Astrocyte (in vitro differentiated cells and primary cell): ENCODE measurements around the gene DDB1. TPM values are rescaled to one million over a fixed set of nuclear protein-coding genes. Genes with fewer than 3 reads are reported as not detected.
A peak's percentile ranks its signal among the peaks of the same experiment; 100 is the strongest.

ENCODE experiments used
- DNase-seq: peaks from one replicate; pipeline ENCODE4 v3.0.0-alpha.2; 2010; ENCODE audit warnings: low read depth
- FAIRE-seq: peaks from 2 replicates; lab custom pipeline; 2011; peaks lifted over from hg19 to GRCh38; lab: Jason Lieb, UNC
- H2AFZ ChIP-seq: 2 replicates; pipeline ENCODE4 v1.6.0; 2012; ENCODE audit warnings: low read depth, low read length, inconsistent platforms
- H3K27ac ChIP-seq: 2 replicates; pipeline ENCODE4 v1.5.1; 2011; ENCODE audit warnings: low read depth, low read length, inconsistent platforms
- H3K27me3 ChIP-seq: 2 replicates; pipeline ENCODE4 v1.6.0; 2011; ENCODE audit warnings: low read length, inconsistent platforms; ENCODE audit not compliant: insufficient read depth
- H3K36me3 ChIP-seq: 2 replicates; pipeline ENCODE4 v1.5.1; 2011; ENCODE audit warnings: low read length, inconsistent platforms; ENCODE audit not compliant: insufficient read depth
- H3K4me1 ChIP-seq: 2 replicates; pipeline ENCODE4 v1.5.1; 2011; ENCODE audit warnings: low read length, inconsistent platforms; ENCODE audit not compliant: insufficient read depth
- H3K4me2 ChIP-seq: 2 replicates; pipeline ENCODE4 v1.6.0; 2012; ENCODE audit warnings: low read length, inconsistent platforms
- H3K4me3 ChIP-seq: 2 replicates; pipeline ENCODE4 v1.5.1; 2011; ENCODE audit warnings: low read depth, mild to moderate bottlenecking, low read length, inconsistent platforms; ENCODE audit not compliant: insufficient read depth
- H3K79me2 ChIP-seq: 2 replicates; pipeline ENCODE4 v1.6.0; 2012; ENCODE audit warnings: mild to moderate bottlenecking, low read length, inconsistent platforms; ENCODE audit not compliant: insufficient read depth
- H3K9ac ChIP-seq: 2 replicates; pipeline ENCODE4 v1.6.0; 2012; ENCODE audit warnings: mild to moderate bottlenecking, low read length, inconsistent platforms
- H3K9me3 ChIP-seq: 2 replicates; pipeline ENCODE4 v1.5.1; 2012; ENCODE audit warnings: low read depth, mild to moderate bottlenecking, low read length, inconsistent platforms; ENCODE audit not compliant: insufficient read depth
- H4K20me1 ChIP-seq: 2 replicates; pipeline ENCODE4 v1.6.0; 2012; ENCODE audit warnings: low read length, inconsistent platforms; ENCODE audit not compliant: insufficient read depth
- H3K27ac Mint-ChIP-seq: one replicate; pipeline ENCODE4 v1.8.0; 2021; ENCODE audit warnings: mild to moderate bottlenecking, mixed read lengths; ENCODE audit not compliant: unreplicated experiment
- H3K27me3 Mint-ChIP-seq: one replicate; pipeline ENCODE4 v1.8.0; 2021; ENCODE audit warnings: low read depth, mixed read lengths; ENCODE audit not compliant: unreplicated experiment
- H3K36me3 Mint-ChIP-seq: one replicate; pipeline ENCODE4 v1.8.0; 2021; ENCODE audit warnings: low read depth, mixed read lengths; ENCODE audit not compliant: unreplicated experiment
- H3K4me1 Mint-ChIP-seq: one replicate; pipeline ENCODE4 v1.8.0; 2021; ENCODE audit warnings: low read depth, mixed read lengths; ENCODE audit not compliant: unreplicated experiment
- H3K4me3 Mint-ChIP-seq: one replicate; pipeline ENCODE4 v1.8.0; 2021; ENCODE audit warnings: mild to moderate bottlenecking, moderate library complexity, mixed read lengths; ENCODE audit not compliant: unreplicated experiment
- H3K9me3 Mint-ChIP-seq: one replicate; pipeline ENCODE4 v1.8.0; 2021; ENCODE audit warnings: mild to moderate bottlenecking, mixed read lengths; ENCODE audit not compliant: unreplicated experiment
- EZH2 ChIP-seq: IDR thresholded peaks from 2 replicates; pipeline ENCODE4 v1.6.1; 2012; ENCODE audit warnings: mild to moderate bottlenecking, low read length, inconsistent platforms; ENCODE audit not compliant: insufficient read depth
- total RNA-seq: library from RNA; stranded (reverse); gene quantifications from 2 replicates; pipeline ENCODE4 v1.2.1, GENCODE V29; 2021
- TF ChIP-seq, protein P1 (sequence below): IDR thresholded peaks from 2 replicates; pipeline ENCODE4 v1.5.1; 2011; ENCODE audit warnings: low read depth, mild to moderate bottlenecking, inconsistent platforms, low read length, moderate library complexity; ENCODE audit not compliant: insufficient read depth

Gene DDB1
- total RNA-seq, 1 donor from 2014 or later = 251 TPM

DNA sequence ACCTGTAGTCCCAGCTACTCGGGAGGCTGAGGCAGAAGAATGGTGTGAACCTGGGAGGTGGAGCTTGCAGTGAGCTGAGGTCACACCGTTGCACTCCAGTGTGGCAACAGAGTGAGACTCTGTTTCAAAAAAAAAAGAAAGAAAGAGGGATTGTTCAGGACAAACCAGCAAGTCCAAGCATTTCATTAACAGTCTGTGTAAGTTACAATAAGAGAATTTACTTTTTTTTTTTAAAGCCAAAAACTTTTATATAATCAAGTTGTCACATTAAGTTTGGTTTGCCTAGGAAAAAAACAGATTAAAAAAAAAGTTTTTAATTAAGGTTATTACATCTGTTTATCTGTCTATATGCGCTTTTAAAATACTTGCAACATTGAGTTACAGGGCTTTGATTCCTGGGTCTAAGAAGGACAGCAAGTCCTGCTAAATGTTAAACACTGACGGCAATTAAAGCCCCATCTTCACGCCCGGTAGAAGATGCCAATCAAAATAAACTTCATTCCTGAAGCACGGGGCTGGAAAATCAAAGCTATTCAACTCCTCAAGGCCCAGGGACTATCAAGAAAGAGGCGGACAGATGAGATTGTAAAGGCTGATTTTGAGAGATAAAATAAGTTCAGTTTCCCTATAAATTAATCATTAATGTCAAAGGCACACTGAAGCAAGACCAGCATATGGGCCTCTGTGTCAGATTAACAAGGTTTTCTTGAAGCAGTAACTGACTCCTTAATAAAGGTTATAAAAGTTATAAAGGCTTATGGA is 39.9 kb upstream of the DDB1 start:
- no peaks in the 10 kb centered on the region for H3K79me2 ChIP-seq
- no peak overlapping the region for H3K4me2 ChIP-seq
- peaks cover 18% of the 10 kb centered on the region for H3K36me3 ChIP-seq
- H4K20me1 ChIP-seq = no peaks in the 10 kb centered on the region
- H3K27ac ChIP-seq = no peak overlapping the region
- TF ChIP-seq, protein P1, sequence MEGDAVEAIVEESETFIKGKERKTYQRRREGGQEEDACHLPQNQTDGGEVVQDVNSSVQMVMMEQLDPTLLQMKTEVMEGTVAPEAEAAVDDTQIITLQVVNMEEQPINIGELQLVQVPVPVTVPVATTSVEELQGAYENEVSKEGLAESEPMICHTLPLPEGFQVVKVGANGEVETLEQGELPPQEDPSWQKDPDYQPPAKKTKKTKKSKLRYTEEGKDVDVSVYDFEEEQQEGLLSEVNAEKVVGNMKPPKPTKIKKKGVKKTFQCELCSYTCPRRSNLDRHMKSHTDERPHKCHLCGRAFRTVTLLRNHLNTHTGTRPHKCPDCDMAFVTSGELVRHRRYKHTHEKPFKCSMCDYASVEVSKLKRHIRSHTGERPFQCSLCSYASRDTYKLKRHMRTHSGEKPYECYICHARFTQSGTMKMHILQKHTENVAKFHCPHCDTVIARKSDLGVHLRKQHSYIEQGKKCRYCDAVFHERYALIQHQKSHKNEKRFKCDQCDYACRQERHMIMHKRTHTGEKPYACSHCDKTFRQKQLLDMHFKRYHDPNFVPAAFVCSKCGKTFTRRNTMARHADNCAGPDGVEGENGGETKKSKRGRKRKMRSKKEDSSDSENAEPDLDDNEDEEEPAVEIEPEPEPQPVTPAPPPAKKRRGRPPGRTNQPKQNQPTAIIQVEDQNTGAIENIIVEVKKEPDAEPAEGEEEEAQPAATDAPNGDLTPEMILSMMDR = no peak
- no peak for TF ChIP-seq EZH2
- H3K4me3 Mint-ChIP-seq = no peak overlapping the region
- peaks cover 2% of the 10 kb centered on the region for H3K9me3 ChIP-seq
- FAIRE-seq (no peak), DNase-seq (no peak)
- H3K4me1 Mint-ChIP-seq = peaks cover 24% of the 10 kb centered on the region
- H3K27me3 ChIP-seq = no peaks in the 10 kb centered on the region
- peaks cover 11% of the 10 kb centered on the region for H3K4me1 ChIP-seq
- no peak overlapping the region for H3K27ac Mint-ChIP-seq
- no peak overlapping the region for H3K4me3 ChIP-seq
- peaks cover 11% of the 10 kb centered on the region for H3K9me3 Mint-ChIP-seq
- H3K36me3 Mint-ChIP-seq = peaks cover 32% of the 10 kb centered on the region
- no peak overlapping the region for H3K9ac ChIP-seq
- no peak overlapping the region for H2AFZ ChIP-seq
- no peaks in the 10 kb centered on the region for H3K27me3 Mint-ChIP-seq

DNA sequence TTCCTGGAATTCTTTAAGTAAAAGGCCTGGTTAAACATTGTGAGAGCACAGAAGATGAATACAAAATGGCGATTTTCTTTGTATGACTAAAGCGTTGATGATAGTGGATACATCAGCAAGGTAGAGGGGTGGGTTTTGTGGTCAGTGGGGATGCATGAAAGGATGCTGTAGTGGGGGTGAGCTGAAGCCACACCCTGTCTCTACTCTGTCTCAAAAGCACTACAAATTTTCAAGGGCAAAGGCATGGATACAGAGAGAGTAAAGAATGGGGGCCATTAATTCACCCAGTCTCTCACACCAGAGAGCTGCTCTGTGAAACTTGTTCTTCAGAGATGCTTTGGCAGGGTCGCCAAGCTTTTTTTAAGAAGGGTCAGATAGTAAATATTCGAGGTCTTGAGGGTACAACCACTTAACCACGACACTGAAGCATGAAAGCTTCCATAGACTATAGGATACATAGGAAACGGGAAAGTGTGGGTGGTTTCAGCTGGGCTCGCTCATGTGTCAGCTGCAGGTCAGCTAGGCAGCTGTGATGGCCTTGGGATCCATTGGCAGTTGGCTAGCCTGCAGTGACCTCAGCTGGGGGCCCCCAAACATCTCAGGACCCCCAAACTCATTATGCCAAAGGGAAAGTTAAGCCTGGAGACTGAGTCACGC is 37.6 kb upstream of the DDB1 start:
- Histone ChIP-seq H2AFZ (no peak overlapping the region), H4K20me1 (no peaks in the 10 kb centered on the region), H3K4me1 (peaks cover 20% of the 10 kb centered on the region), H3K4me3 (no peak overlapping the region), H3K36me3 (peaks cover 35% of the 10 kb centered on the region), H3K9ac (peak overlapping the region; percentile 57), H3K4me2 (no peak overlapping the region), H3K79me2 (no peaks in the 10 kb centered on the region), H3K27ac (peak overlapping the region; percentile 73), H3K27me3 (no peaks in the 10 kb centered on the region), H3K9me3 (peaks cover 2% of the 10 kb centered on the region)
- Mint-ChIP-seq H3K4me1 (peaks cover 22% of the 10 kb centered on the region), H3K9me3 (peaks cover 11% of the 10 kb centered on the region), H3K36me3 (peaks cover 35% of the 10 kb centered on the region), H3K27me3 (no peaks in the 10 kb centered on the region), H3K27ac (peak overlapping the region; percentile 75), H3K4me3 (no peak overlapping the region)
- no peak for TF ChIP-seq EZH2
- TF ChIP-seq, protein P1 = no peak
- no peak for FAIRE-seq
- peak; percentile 40 for DNase-seq
